SIG-M5 (cell line): ENCODE results near the gene KCNS1.

ENCODE experiments used
- DNase-seq: peaks from one replicate; lab custom pipeline; 2025; lab: John Stamatoyannopoulos, UW

KCNS1 gene

GRCh38 chr20:45051204-45052060 is 49.5 kb downstream of the KCNS1 start:
- DNase-seq: no peak

- peak; percentile 7 for DNase-seq
These were observed 50.9 kb downstream of the KCNS1 start for GRCh38 chr20:45049904-45050471.

DNA sequence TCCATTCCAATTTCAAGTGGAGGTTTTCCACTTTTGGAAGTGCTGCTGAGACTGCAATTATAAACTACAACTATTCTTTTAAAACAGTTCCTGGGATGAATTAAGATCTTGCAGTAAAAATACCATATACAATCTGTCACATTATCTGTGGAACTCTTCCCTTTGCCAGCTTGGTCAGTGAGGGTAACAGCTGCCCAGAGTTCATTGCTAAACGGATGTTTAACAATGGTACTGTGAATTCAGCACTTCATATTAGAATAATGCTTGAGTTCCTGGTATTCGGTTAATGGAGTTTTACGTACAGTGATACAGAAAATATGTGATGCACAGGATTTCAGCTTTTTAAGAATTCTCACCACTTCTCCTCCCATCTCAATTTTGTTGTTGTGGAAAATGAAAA is 51.5 kb downstream of the KCNS1 start:
- DNase-seq: no peak

DNA sequence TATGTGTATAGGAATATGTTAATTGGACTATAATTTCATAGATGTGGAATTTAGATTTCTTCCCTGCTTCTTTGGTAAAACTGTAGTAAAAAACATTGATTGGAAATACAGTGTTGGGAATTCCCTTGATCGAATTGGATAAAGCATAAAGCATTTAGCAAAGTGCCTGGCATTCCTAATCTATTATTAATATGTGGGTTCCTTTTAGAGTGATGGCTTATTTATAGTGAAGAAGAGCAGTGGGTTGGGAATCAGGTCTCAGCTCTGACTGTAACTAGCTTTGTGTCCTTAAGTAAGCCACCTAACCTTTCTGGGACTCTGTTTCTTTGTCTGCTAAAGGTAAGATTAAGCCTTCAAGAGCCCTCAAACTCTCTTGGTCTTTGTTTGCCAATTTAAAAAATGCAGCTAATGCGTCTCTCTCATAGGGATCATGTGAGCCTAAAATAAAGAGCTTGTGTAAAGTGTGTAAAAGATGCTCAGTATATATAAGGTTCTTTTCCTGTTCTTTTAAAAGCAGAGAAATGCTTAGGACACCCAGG is 53.3 kb downstream of the KCNS1 start:
- DNase-seq: no peak

DNA sequence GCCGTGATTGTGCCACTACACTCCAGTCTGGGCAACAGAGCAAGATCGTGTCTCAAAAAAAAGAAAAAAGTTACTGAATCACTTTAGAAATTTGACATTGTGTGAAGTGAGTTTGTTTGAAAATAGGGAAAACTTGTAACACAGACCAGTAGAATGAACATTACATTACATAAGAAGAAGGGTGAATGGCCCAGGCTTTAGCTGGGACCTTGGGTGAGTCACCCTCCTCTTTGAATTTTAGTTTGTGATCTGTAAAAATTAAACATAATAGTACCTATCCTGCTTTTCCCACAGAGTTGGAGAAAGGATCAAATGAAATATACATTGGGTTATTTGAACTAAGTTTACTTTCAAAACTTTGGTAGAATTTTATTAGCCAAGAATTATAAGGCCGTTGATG is 56.3 kb downstream of the KCNS1 start:
- DNase-seq: no peak

- DNase-seq: peak; percentile 28
These were observed 56.8 kb downstream of the KCNS1 start for GRCh38 chr20:45044084-45044573.

DNA sequence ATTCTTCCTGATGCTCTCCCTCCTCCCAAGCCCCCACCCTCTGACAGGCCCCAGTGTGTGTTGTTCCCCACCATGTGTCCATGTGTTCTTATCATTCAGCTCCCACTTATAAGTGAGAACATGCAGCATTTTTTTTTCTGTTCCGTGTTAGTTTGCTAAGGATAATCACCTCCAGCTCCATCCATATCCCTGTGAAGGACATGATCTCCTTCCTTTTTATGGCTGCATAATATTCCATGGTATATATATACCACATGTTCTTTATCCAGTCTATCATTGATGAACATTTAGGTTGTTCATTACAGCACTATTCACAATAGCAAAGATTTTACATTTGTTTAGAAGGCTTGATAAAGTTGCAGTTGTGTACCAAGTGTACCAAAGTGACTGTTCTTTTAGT is 57.9 kb downstream of the KCNS1 start:
- no peak for DNase-seq
